Measurements from ENCODE around the gene GOLPH3. TPM values are rescaled to one million over a fixed set of nuclear protein-coding genes. Genes with fewer than 3 reads are reported as not detected.
"Not testable (repeated sequence)": the region's sequence is repeated elsewhere in the genome, so short reads cannot be mapped to it uniquely, and the experiment has no call there.

Gene GOLPH3
- total and polyA plus RNA-seq, 4 donors, result 64.1 to 116 (median 68.5) TPM

GRCh38 chr5:32118922-32119321 lies 55.2 kb downstream of the GOLPH3 start:
- not testable (repeated sequence) for DNase-seq (ENCODE audit: low spot score); H3K27me3 ChIP-seq (ENCODE audit: control insufficient read depth in 4 of 4, insufficient read depth in 4 of 4, low read length in 3 of 4); H3K27ac ChIP-seq (ENCODE audit: low read depth in 1 of 2, low read length in 2 of 2); H3K4me1 ChIP-seq (ENCODE audit: control insufficient read depth in 4 of 4, insufficient read depth in 4 of 4, low read length in 3 of 4); H3K4me3 ChIP-seq (ENCODE audit: low read depth in 1 of 3, low read length in 3 of 3); H3K9me3 ChIP-seq (ENCODE audit: control insufficient read depth in 4 of 4, low read length in 3 of 4); H3K9ac ChIP-seq (ENCODE audit: low read depth in 1 of 2, low read length in 2 of 2)
- WGBS, result 59% methylated on average over 8 of the region's 8 CpGs
- H3K36me3 ChIP-seq (ENCODE audit: control insufficient read depth in 4 of 4, insufficient read depth in 3 of 4, low read depth in 1 of 4, low read length in 3 of 4), result peaks cover 2 to 32% (median 18%) of the 10 kb centered on the region in 4 donors
- TF ChIP-seq FOXA2 (IDR thresholded peaks at IDR 0.05), result peak; percentile 67
- TF ChIP-seq, protein P1, sequence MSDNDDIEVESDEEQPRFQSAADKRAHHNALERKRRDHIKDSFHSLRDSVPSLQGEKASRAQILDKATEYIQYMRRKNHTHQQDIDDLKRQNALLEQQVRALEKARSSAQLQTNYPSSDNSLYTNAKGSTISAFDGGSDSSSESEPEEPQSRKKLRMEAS (IDR thresholded peaks at IDR 0.05), result peak; percentile 19
- TF ChIP-seq, protein P2, sequence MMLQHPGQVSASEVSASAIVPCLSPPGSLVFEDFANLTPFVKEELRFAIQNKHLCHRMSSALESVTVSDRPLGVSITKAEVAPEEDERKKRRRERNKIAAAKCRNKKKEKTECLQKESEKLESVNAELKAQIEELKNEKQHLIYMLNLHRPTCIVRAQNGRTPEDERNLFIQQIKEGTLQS (IDR thresholded peaks at IDR 0.05), result peak; percentile 61
- peak; percentile 70 to 73 for TF ChIP-seq HNF4A (conservative IDR thresholded peaks at IDR 0.05)
- TF ChIP-seq YY1 (IDR thresholded peaks at IDR 0.05), result peak; percentile 70
- peak; percentile 70 to 73 for TF ChIP-seq JUND (IDR thresholded peaks at IDR 0.05)
- peak; percentile 10 for TF ChIP-seq HNF4G (IDR thresholded peaks at IDR 0.05)
- TF ChIP-seq, protein P3, sequence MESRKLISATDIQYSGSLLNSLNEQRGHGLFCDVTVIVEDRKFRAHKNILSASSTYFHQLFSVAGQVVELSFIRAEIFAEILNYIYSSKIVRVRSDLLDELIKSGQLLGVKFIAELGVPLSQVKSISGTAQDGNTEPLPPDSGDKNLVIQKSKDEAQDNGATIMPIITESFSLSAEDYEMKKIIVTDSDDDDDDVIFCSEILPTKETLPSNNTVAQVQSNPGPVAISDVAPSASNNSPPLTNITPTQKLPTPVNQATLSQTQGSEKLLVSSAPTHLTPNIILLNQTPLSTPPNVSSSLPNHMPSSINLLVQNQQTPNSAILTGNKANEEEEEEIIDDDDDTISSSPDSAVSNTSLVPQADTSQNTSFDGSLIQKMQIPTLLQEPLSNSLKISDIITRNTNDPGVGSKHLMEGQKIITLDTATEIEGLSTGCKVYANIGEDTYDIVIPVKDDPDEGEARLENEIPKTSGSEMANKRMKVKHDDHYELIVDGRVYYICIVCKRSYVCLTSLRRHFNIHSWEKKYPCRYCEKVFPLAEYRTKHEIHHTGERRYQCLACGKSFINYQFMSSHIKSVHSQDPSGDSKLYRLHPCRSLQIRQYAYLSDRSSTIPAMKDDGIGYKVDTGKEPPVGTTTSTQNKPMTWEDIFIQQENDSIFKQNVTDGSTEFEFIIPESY (IDR thresholded peaks at IDR 0.05), result peak; percentile 40
- peak; percentile 10 for TF ChIP-seq NR2F2 (IDR thresholded peaks at IDR 0.05)
- peak; percentile 52 for TF ChIP-seq FOXA1 (IDR thresholded peaks at IDR 0.05)
- peak; percentile 42 to 48 for TF ChIP-seq RAD21 (IDR thresholded peaks at IDR 0.05)
- peak; percentile 55 for TF ChIP-seq SP1 (IDR thresholded peaks at IDR 0.05)
- TF ChIP-seq RXRA (IDR thresholded peaks at IDR 0.05), result peak; percentile 88 to 89

GRCh38 chr5:32116574-32117313 lies 57.4 kb downstream of the GOLPH3 start:
- no peak for DNase-seq (ENCODE audit: low spot score)
- Histone ChIP-seq H3K9me3 (ENCODE audit: control insufficient read depth in 4 of 4, low read length in 3 of 4) (no peaks in the 10 kb centered on the region), H3K27me3 (ENCODE audit: control insufficient read depth in 4 of 4, insufficient read depth in 4 of 4, low read length in 3 of 4) (no peaks in the 10 kb centered on the region), H3K9ac (ENCODE audit: low read depth in 1 of 2, low read length in 2 of 2) (no peak overlapping the region), H3K4me3 (ENCODE audit: low read depth in 1 of 3, low read length in 3 of 3) (no peak overlapping the region), H3K36me3 (ENCODE audit: control insufficient read depth in 4 of 4, insufficient read depth in 3 of 4, low read depth in 1 of 4, low read length in 3 of 4) (peaks cover 2 to 40% (median 31%) of the 10 kb centered on the region in 4 donors), H3K27ac (ENCODE audit: low read depth in 1 of 2, low read length in 2 of 2) (no peak overlapping the region), H3K4me1 (ENCODE audit: control insufficient read depth in 4 of 4, insufficient read depth in 4 of 4, low read length in 3 of 4) (peaks cover 0 to 3% (median 0%) of the 10 kb centered on the region in 4 donors)
- TF ChIP-seq RAD21 (IDR thresholded peaks at IDR 0.05) (no peak), YY1 (IDR thresholded peaks at IDR 0.05) (no peak), HNF4A (conservative IDR thresholded peaks at IDR 0.05) (no peak), RXRA (IDR thresholded peaks at IDR 0.05) (no peak), GABPA (IDR thresholded peaks at IDR 0.05 in 1 of 2, conservative IDR thresholded peaks at IDR 0.05 in 1 of 2) (no peak), FOXA1 (IDR thresholded peaks at IDR 0.05) (no peak)
- TF ChIP-seq, protein P2 (IDR thresholded peaks at IDR 0.05), result no peak
- TF ChIP-seq, protein P4, sequence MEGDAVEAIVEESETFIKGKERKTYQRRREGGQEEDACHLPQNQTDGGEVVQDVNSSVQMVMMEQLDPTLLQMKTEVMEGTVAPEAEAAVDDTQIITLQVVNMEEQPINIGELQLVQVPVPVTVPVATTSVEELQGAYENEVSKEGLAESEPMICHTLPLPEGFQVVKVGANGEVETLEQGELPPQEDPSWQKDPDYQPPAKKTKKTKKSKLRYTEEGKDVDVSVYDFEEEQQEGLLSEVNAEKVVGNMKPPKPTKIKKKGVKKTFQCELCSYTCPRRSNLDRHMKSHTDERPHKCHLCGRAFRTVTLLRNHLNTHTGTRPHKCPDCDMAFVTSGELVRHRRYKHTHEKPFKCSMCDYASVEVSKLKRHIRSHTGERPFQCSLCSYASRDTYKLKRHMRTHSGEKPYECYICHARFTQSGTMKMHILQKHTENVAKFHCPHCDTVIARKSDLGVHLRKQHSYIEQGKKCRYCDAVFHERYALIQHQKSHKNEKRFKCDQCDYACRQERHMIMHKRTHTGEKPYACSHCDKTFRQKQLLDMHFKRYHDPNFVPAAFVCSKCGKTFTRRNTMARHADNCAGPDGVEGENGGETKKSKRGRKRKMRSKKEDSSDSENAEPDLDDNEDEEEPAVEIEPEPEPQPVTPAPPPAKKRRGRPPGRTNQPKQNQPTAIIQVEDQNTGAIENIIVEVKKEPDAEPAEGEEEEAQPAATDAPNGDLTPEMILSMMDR (IDR thresholded peaks at IDR 0.05; ENCODE audit: low read depth, low read length, missing input control), result no peak
- TF ChIP-seq, protein P3 (IDR thresholded peaks at IDR 0.05), result no peak
- WGBS, result 98% methylated on average over 4 of the region's 4 CpGs
